HepG2 (cell line): ENCODE results near the gene APBB2.

Experiments
- CTCF ChIP-seq: sonication (generic); formaldehyde crosslinking; IDR thresholded peaks from 2 replicates; pipeline ENCODE4 v1.5.0; 2020; ENCODE audit warnings: mild to moderate bottlenecking, missing genetic modification reagents, moderate library complexity
- FOXM1 ChIP-seq: sonication (generic); formaldehyde crosslinking; IDR thresholded peaks from 2 replicates; pipeline ENCODE4 v1.5.0; 2020; ENCODE audit warnings: missing genetic modification reagents
- HNF4G ChIP-seq, 2 experiments: sonication (generic) in 1 of 2; formaldehyde crosslinking in 1 of 2; IDR thresholded peaks; 2 replicates each; pipeline versions ENCODE4 v1.4.0 to v1.6.1; 2011 to 2020; ENCODE audit warnings: borderline replicate concordance in 2 of 2, low read depth in 2 of 2, mild to moderate bottlenecking in 2 of 2, low read length in 1 of 2, missing genetic modification reagents in 1 of 2, moderate library complexity in 1 of 2
- ONECUT2 ChIP-seq: sonication (generic); formaldehyde crosslinking; IDR thresholded peaks from 2 replicates; pipeline ENCODE4 v1.4.0; 2020; ENCODE audit warnings: missing genetic modification reagents
- RELA ChIP-seq: sonication (generic); formaldehyde crosslinking; IDR thresholded peaks from 2 replicates; pipeline ENCODE4 v1.4.0; 2020; ENCODE audit warnings: missing genetic modification reagents
- ZBTB8A ChIP-seq: sonication (generic); formaldehyde crosslinking; IDR thresholded peaks from 2 replicates; pipeline ENCODE4 v1.4.0; 2020; ENCODE audit warnings: mild to moderate bottlenecking, low read depth, missing genetic modification reagents, borderline replicate concordance

- TF ChIP-seq RELA = no peak
- no peak for TF ChIP-seq ONECUT2 (CRISPR knock-in tag)
- TF ChIP-seq CTCF (CRISPR knock-in tag) = peak; percentile 84
- no peak for TF ChIP-seq FOXM1 (CRISPR knock-in tag)
- TF ChIP-seq HNF4G (IDR thresholded peaks at IDR 0.05; ENCODE audit: borderline replicate concordance, low read depth, low read length) = no peak
- TF ChIP-seq HNF4G (CRISPR knock-in tag; IDR thresholded peaks at IDR 0.05; ENCODE audit: borderline replicate concordance, low read depth) = no peak
- no peak for TF ChIP-seq ZBTB8A (CRISPR knock-in tag)
Measured at GRCh38 chr4:40840985-40841571, 373.3 kb downstream of the APBB2 start.
